ENCODE data around the gene GPR156. TPM values are rescaled to one million over a fixed set of nuclear protein-coding genes. Genes with fewer than 3 reads are reported as not detected.

GPR156 gene
- total and polyA plus RNA-seq, 9 of the 15 experiments (the other 6 are each of a cell fraction or from before 2014, with no cell fraction given) = 0.07 to 0.14 (median 0.12) TPM; not detected in 5

- TF ChIP-seq THRA (IDR thresholded peaks at IDR 0.05) = no peak
- no peak for TF ChIP-seq PREB (CRISPR knock-in tag; IDR thresholded peaks at IDR 0.05)
- TF ChIP-seq ATF6 (CRISPR knock-in tag; IDR thresholded peaks at IDR 0.05) = no peak
Measured at GRCh38 chr3:120125992-120126391, 159.0 kb downstream of the GPR156 start (continued).

DNA sequence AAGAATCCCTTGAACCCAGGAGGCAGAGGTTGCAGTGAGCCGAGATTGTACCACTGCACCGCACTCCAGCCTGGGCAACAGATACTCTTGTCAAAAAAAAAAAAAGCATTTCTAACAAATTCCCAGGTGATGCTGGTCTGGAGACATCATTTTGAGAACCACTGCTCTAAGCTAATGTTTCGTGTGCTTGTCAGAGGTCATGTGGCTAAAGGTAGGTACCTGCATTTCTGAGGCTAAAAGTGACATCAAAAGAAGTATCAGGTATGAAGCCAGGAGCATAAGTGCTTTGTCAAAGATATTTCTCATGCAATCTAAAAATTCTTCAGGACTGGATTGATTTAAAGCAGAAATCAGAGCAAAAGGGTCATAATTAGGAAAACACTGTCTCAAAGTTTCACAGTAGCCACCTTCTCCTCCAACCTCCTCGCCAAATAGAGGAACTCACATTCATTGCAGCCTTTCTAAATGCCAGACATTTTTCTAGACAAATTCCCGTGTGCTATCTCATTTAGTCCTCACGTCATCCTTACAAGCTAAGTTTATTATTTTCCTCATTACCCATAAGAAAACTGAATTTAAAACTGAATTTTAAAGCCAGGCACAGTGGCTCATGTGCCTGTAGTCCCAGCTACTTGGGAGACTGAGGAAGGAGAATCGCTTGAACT, 165.0 kb downstream of the GPR156 start:
- intact Hi-C loops (cut with micrococcal nuclease) = no loop called here
- in situ Hi-C loops (cut with MboI) = no loop called here
- Histone ChIP-seq H3K9me1 (ENCODE audit: control insufficient read depth, insufficient read depth, low read length) (no peaks in the 10 kb centered on the region), H3K4me2 (ENCODE audit: insufficient read depth, low read length) (no peak overlapping the region), H3K4me3 (no peak overlapping the region), H3K9ac (ENCODE audit: insufficient read depth in 1 of 2, low read depth in 2 of 2, low read length in 2 of 2) (no peak overlapping the region), H2AFZ (ENCODE audit: low read depth, low read length) (no peak overlapping the region), H3K36me3 (ENCODE audit: control insufficient read depth, insufficient read depth, low read length) (no peaks in the 10 kb centered on the region), H3K9me3 (replicated peaks; ENCODE audit: control insufficient read depth, insufficient read depth, low read depth, low read length) (no peaks in the 10 kb centered on the region), H3K27me3 (ENCODE audit: control insufficient read depth in 2 of 2, insufficient read depth in 2 of 2, low read length in 2 of 2) (no peaks in the 10 kb centered on the region), H3K79me2 (ENCODE audit: control insufficient read depth, insufficient read depth, low read length) (no peaks in the 10 kb centered on the region), H3K27ac (ENCODE audit: extremely low read depth, low read depth, low read length) (no peak overlapping the region), H3K4me1 (replicated peaks in 1 of 2; ENCODE audit: control insufficient read depth in 2 of 2, insufficient read depth in 2 of 2, low read length in 2 of 2) (no peaks in the 10 kb centered on the region), H4K20me1 (replicated peaks; ENCODE audit: control insufficient read depth, insufficient read depth, low read length) (no peaks in the 10 kb centered on the region)
- FAIRE-seq (no peak), DNase-seq (ENCODE audit: extremely low read depth in 1 of 4, low spot score in 3 of 4) (no peak), ATAC-seq (no peak)
- no TSS peak for BruUV-seq (replicated peaks)
- ChIA-PET CTCF (ENCODE audit: low intra/inter-chr PET ratio) (no interaction called here), POLR2A (no interaction called here)
- 1% methylated on average over 7 of the region's 7 CpGs for WGBS (ENCODE audit: insufficient coverage, low coverage, missing lambda C conversion rate)
- TF ChIP-seq ZBTB1 (CRISPR knock-in tag; IDR thresholded peaks at IDR 0.05; ENCODE audit: borderline replicate concordance, low read depth) (no peak), NR3C1 (CRISPR knock-in tag; IDR thresholded peaks at IDR 0.05) (no peak), MTA1 (IDR thresholded peaks at IDR 0.05; ENCODE audit: borderline replicate concordance) (no peak), ZNF133 (CRISPR knock-in tag; IDR thresholded peaks at IDR 0.05) (no peak), TBL1XR1 (IDR thresholded peaks at IDR 0.05; ENCODE audit: low read length in 2 of 2) (no peak), EP300 (IDR thresholded peaks at IDR 0.05; ENCODE audit: low read length) (no peak), ATF1 (CRISPR knock-in tag; IDR thresholded peaks at IDR 0.05) (no peak), ATF1 (tag; IDR thresholded peaks at IDR 0.05) (no peak), E2F3 (CRISPR knock-in tag; IDR thresholded peaks at IDR 0.05) (no peak), HOXB6 (CRISPR knock-in tag; IDR thresholded peaks at IDR 0.05; ENCODE audit: borderline replicate concordance) (no peak), GTF2F1 (IDR thresholded peaks at IDR 0.05; ENCODE audit: low read depth, low read length) (no peak), ELF4 (CRISPR knock-in tag; IDR thresholded peaks at IDR 0.05) (no peak), U2AF1 (optimal IDR thresholded peaks at IDR 0.05; ENCODE audit: low read depth, low read length) (no peak)
- TF ChIP-seq, protein P1, sequence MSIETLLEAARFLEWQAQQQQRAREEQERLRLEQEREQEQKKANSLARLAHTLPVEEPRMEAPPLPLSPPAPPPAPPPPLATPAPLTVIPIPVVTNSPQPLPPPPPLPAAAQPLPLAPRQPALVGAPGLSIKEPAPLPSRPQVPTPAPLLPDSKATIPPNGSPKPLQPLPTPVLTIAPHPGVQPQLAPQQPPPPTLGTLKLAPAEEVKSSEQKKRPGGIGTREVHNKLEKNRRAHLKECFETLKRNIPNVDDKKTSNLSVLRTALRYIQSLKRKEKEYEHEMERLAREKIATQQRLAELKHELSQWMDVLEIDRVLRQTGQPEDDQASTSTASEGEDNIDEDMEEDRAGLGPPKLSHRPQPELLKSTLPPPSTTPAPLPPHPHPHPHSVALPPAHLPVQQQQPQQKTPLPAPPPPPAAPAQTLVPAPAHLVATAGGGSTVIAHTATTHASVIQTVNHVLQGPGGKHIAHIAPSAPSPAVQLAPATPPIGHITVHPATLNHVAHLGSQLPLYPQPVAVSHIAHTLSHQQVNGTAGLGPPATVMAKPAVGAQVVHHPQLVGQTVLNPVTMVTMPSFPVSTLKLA (conservative IDR thresholded peaks at IDR 0.05) = no peak

Measured in K562 (cell line).